ENCODE measurements around the gene HOMEZ. TPM values are rescaled to one million over a fixed set of nuclear protein-coding genes. Genes with fewer than 3 reads are reported as not detected.
"Not testable (repeated sequence)": the region's sequence is repeated elsewhere in the genome, so short reads cannot be mapped to it uniquely, and the experiment has no call there.

The HOMEZ gene
- total and polyA plus RNA-seq, 7 donors: 5.4 to 12.0 (median 6.1) TPM

DNA sequence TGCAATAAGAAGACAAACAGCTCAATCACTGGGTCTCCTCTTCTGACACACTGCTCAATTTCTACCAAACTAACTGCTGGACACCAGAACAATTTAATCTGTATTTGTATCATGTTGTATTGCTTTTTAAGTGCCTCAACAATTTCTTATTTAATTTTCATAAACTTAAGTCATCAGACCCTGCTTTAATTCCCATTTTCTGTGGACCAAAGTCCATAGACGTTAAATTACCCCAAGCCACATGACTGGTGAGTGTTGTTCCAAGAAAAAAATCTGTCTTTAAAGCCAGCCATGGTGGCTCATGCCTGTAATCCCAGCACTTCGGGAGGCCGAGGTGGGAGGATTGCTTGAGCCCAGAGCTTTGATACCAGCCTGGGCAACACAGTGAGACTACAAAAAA is 8.7 kb downstream of the HOMEZ start:
- no peak overlapping the region for H3K27ac ChIP-seq
- H3K27me3 ChIP-seq: no peaks in the 10 kb centered on the region
- TF ChIP-seq, protein P1, sequence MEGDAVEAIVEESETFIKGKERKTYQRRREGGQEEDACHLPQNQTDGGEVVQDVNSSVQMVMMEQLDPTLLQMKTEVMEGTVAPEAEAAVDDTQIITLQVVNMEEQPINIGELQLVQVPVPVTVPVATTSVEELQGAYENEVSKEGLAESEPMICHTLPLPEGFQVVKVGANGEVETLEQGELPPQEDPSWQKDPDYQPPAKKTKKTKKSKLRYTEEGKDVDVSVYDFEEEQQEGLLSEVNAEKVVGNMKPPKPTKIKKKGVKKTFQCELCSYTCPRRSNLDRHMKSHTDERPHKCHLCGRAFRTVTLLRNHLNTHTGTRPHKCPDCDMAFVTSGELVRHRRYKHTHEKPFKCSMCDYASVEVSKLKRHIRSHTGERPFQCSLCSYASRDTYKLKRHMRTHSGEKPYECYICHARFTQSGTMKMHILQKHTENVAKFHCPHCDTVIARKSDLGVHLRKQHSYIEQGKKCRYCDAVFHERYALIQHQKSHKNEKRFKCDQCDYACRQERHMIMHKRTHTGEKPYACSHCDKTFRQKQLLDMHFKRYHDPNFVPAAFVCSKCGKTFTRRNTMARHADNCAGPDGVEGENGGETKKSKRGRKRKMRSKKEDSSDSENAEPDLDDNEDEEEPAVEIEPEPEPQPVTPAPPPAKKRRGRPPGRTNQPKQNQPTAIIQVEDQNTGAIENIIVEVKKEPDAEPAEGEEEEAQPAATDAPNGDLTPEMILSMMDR (IDR thresholded peaks at IDR 0.05): no peak
- TF ChIP-seq POLR2AphosphoS5 (IDR thresholded peaks at IDR 0.05) (no peak), POLR2A (IDR thresholded peaks at IDR 0.05) (no peak), EP300 (IDR thresholded peaks at IDR 0.05) (no peak)
- no peak overlapping the region for H3K4me3 ChIP-seq
- H3K36me3 ChIP-seq: peaks cover 0 to 15% (median 0%) of the 10 kb centered on the region in 4 donors
- WGBS, 2 donors: 48 to 84% methylated on average over 3 of the region's 3 CpGs
- no peak for DNase-seq
- H3K9me3 ChIP-seq: no peaks in the 10 kb centered on the region
- intact Hi-C loops (cut with DNase I): no loop called here
- no peaks in the 10 kb centered on the region for H3K4me1 ChIP-seq

DNA sequence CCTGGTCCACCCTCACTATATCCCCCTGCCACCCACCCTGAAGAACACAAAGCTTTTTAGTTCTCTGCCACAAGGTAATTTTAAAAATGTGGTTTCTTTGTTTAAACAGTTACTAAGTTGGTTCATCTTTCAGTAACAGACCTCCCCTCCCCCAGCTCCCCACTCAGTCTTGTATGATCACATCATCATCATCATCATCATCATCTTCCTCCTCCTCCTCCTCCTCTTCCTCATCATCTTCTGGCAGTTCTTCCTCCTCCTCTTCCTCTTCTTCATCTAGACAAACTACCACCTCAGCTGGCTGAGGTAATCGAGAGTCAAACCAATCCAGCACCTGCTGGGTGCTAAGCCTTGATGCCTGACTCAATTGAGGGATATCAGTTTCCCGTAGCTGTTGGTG is 10.5 kb downstream of the HOMEZ start:
- no peak for DNase-seq
- peaks cover 0 to 15% (median 0%) of the 10 kb centered on the region in 4 donors for H3K36me3 ChIP-seq
- H3K4me3 ChIP-seq: no peak overlapping the region
- H3K4me1 ChIP-seq: no peaks in the 10 kb centered on the region
- H3K9me3 ChIP-seq: no peaks in the 10 kb centered on the region
- no peak overlapping the region for H3K27ac ChIP-seq
- intact Hi-C loops (cut with DNase I): no loop called here
- TF ChIP-seq EP300 (IDR thresholded peaks at IDR 0.05) (no peak), POLR2AphosphoS5 (IDR thresholded peaks at IDR 0.05) (no peak), POLR2A (IDR thresholded peaks at IDR 0.05) (no peak)
- TF ChIP-seq, protein P1 (IDR thresholded peaks at IDR 0.05): no peak
- H3K27me3 ChIP-seq: no peaks in the 10 kb centered on the region
- WGBS, 2 donors: 91 to 95% methylated on average over 2 of the region's 2 CpGs

DNA sequence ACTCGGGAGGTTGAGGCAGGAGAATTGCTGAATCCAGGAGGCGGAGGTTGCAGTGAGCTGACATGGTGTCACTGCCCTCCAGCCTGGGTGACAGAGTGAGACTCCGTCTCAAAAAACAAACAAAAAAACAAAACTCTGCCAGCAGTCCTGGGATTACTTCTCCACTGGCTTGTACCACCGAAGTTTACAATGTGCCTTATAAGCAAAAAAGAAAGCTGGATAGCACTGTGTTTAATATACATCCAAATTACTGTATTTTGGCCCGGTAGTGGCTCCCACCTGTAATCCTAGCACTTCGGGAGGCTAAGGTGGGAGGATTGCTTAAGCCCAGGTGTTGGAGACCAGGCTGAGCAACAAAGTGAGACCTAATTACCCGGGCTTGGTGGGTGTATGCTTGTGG is 16.7 kb downstream of the HOMEZ start:
- TF ChIP-seq POLR2A (IDR thresholded peaks at IDR 0.05) (no peak), POLR2AphosphoS5 (IDR thresholded peaks at IDR 0.05) (no peak), EP300 (IDR thresholded peaks at IDR 0.05) (no peak)
- TF ChIP-seq, protein P1 (IDR thresholded peaks at IDR 0.05): no peak
- 89 to 91% methylated on average over 7 of the region's 7 CpGs for WGBS, 2 donors
- Histone ChIP-seq H3K4me1 (no peaks in the 10 kb centered on the region), H3K36me3 (no peaks in the 10 kb centered on the region), H3K9me3 (no peaks in the 10 kb centered on the region), H3K4me3 (no peak overlapping the region), H3K27me3 (no peaks in the 10 kb centered on the region), H3K27ac (no peak overlapping the region)
- DNase-seq: no peak
- intact Hi-C loops (cut with DNase I): loop anchor here (5.0 kb wide), 1 partner anchor 113 kb away; no protein-coding TSS in a partner anchor

DNA sequence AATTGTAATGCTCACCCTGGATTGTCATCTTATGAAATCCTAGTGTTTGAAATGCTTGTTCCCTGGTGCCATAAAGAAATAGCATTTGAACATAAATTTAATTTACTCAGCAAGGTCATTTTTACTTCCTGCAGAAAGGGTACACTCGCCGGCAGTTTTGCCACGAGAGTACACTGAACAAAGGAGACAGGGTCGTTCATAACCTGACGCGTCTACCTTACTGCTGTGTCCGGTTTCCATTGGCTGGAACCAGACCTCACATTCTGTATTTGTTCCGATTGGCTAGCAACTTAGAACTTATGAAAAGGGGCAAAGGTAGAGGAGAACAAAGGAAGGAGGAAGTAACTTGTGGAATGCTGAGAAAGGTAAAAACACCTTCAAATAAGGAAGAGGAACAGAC is 25.1 kb downstream of the HOMEZ start:
- intact Hi-C loops (cut with DNase I); H3K9me3 ChIP-seq; H3K36me3 ChIP-seq; H3K4me1 ChIP-seq; DNase-seq; H3K4me3 ChIP-seq; H3K27ac ChIP-seq: not testable (repeated sequence)
- WGBS, 2 donors: 42 to 67% methylated on average over 8 of the region's 8 CpGs
- H3K27me3 ChIP-seq: peaks cover 0 to 12% (median 5%) of the 10 kb centered on the region in 3 donors

DNA sequence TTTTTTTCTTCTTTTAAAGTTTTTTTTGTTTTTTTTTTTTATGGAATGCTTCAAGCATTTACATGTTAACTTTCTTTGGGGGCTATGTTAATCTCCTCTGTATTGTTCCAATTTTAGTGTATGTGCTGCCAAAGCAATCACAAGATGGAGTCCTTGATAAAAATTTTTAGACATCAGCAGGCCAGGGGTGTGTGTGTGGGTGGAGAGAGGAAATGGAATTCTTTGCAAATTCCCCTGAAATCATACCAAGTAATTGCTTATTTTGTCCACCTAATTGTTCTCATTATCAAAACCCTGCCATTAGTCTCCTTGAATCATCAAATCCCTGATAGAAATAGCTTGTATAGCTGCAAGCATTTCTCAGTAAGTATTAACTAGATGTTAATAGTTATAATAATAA is 26.5 kb downstream of the HOMEZ start:
- Histone ChIP-seq H3K4me3 (no peak overlapping the region), H3K9me3 (no peaks in the 10 kb centered on the region), H3K27me3 (peaks cover 0 to 12% (median 5%) of the 10 kb centered on the region in 3 donors), H3K36me3 (no peaks in the 10 kb centered on the region), H3K27ac (no peak overlapping the region), H3K4me1 (no peaks in the 10 kb centered on the region)
- DNase-seq: no peak
- intact Hi-C loops (cut with DNase I): no loop called here
- TF ChIP-seq POLR2A (IDR thresholded peaks at IDR 0.05) (no peak), EP300 (IDR thresholded peaks at IDR 0.05) (no peak), POLR2AphosphoS5 (IDR thresholded peaks at IDR 0.05) (no peak)
- TF ChIP-seq, protein P1 (IDR thresholded peaks at IDR 0.05): no peak
